ENCODE results near the gene DOK5. TPM values are rescaled to one million over a fixed set of nuclear protein-coding genes. Genes with fewer than 3 reads are reported as not detected.

DOK5 gene
- total and polyA plus RNA-seq, 2 donors (not counting 3 experiments of a cell fraction or from before 2014, with no cell fraction given) = 3.5 to 14.2 TPM

DNA sequence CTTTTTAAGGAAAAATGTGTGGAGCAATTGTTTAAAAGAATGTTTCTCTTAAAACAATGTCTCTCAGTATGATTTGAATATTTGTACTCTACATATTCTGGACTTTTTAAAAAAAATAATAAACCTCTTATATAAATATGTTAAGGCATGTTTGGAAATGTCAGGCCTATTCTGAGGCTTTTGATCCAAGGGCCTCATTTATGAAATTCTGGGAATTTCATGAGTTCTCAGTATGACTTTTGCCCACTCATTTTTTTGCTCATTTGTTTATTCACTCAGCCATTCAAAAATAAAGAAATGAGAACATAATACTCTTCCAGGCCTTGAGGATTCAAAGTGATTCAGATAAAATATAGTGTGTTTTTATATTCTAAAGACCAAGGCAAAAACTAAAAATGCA, 60.4 kb downstream of the DOK5 start:
- dilution Hi-C loops (cut with MboI; ENCODE audit: extremely low pct_ligation_motif_present, low sequenced_read_pairs) (no loop called here), intact Hi-C loops (cut with micrococcal nuclease) (no loop called here)
- TF ChIP-seq POLR2A (IDR thresholded peaks at IDR 0.05; ENCODE audit: low read depth, low read length) = no peak
- no peak for TF ChIP-seq CTCF (IDR thresholded peaks at IDR 0.05; ENCODE audit: extremely low read depth in 1 of 2, insufficient read depth in 1 of 2, low read depth in 1 of 2, low read length in 2 of 2)
- TF ChIP-seq, protein P1, sequence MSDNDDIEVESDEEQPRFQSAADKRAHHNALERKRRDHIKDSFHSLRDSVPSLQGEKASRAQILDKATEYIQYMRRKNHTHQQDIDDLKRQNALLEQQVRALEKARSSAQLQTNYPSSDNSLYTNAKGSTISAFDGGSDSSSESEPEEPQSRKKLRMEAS (IDR thresholded peaks at IDR 0.05; ENCODE audit: insufficient read depth, insufficient read length) = no peak
- TF ChIP-seq GATA2 (IDR thresholded peaks at IDR 0.05; ENCODE audit: insufficient read depth, insufficient read length, low read depth, low read length) = no peak
- no peak for TF ChIP-seq FOS (IDR thresholded peaks at IDR 0.05; ENCODE audit: borderline replicate concordance, insufficient read depth, low read length)
- TF ChIP-seq POLR2AphosphoS5 (IDR thresholded peaks at IDR 0.05; ENCODE audit: insufficient read depth, low read depth, low read length) = no peak
- TF ChIP-seq MYC (IDR thresholded peaks at IDR 0.05; ENCODE audit: low read depth, low read length) = no peak
- no TSS peak for BruUV-seq (replicated peaks)
- no peaks in the 10 kb centered on the region for H3K27me3 ChIP-seq (ENCODE audit: control insufficient read depth in 2 of 2, insufficient read depth in 2 of 2, low read length in 2 of 2)
- H2AFZ ChIP-seq (ENCODE audit: low read depth, low read length) = no peak overlapping the region
- no peak overlapping the region for H3K4me2 ChIP-seq (ENCODE audit: insufficient read depth, low read length)
- no peak overlapping the region for H3K9ac ChIP-seq (replicated peaks; ENCODE audit: extremely low read depth, insufficient read depth, low read length)
- DNase-seq (ENCODE audit: low read depth, low spot score) (no peak), FAIRE-seq (no peak)
- no peaks in the 10 kb centered on the region for H3K9me1 ChIP-seq (replicated peaks; ENCODE audit: control insufficient read depth, extremely low read depth, insufficient read depth, low read length)
- H3K36me3 ChIP-seq (ENCODE audit: control insufficient read depth in 2 of 2, extremely low read depth in 1 of 2, insufficient read depth in 2 of 2, low read length in 2 of 2) = no peaks in the 10 kb centered on the region
- ChIA-PET CTCF (no interaction called here), POLR2A (no interaction called here)
- no peak overlapping the region for H3K4me3 ChIP-seq (replicated peaks in 1 of 3; ENCODE audit: insufficient read depth in 1 of 3, low read depth in 1 of 3, low read length in 3 of 3)
- H3K27ac ChIP-seq (ENCODE audit: insufficient read depth, low read depth, low read length) = no peak overlapping the region
- no peaks in the 10 kb centered on the region for H3K79me2 ChIP-seq (ENCODE audit: control insufficient read depth, insufficient read depth, low read length)
- H4K20me1 ChIP-seq (replicated peaks; ENCODE audit: control insufficient read depth, extremely low read depth, insufficient read depth, low read length) = no peaks in the 10 kb centered on the region
- no peaks in the 10 kb centered on the region for H3K9me3 ChIP-seq (replicated peaks; ENCODE audit: control insufficient read depth, insufficient read depth, low read length)
- H3K4me1 ChIP-seq (ENCODE audit: control insufficient read depth, extremely low read depth, insufficient read depth, low read length) = no peaks in the 10 kb centered on the region
